Measurements from ENCODE around the gene SUN5.

SUN5 gene

DNA sequence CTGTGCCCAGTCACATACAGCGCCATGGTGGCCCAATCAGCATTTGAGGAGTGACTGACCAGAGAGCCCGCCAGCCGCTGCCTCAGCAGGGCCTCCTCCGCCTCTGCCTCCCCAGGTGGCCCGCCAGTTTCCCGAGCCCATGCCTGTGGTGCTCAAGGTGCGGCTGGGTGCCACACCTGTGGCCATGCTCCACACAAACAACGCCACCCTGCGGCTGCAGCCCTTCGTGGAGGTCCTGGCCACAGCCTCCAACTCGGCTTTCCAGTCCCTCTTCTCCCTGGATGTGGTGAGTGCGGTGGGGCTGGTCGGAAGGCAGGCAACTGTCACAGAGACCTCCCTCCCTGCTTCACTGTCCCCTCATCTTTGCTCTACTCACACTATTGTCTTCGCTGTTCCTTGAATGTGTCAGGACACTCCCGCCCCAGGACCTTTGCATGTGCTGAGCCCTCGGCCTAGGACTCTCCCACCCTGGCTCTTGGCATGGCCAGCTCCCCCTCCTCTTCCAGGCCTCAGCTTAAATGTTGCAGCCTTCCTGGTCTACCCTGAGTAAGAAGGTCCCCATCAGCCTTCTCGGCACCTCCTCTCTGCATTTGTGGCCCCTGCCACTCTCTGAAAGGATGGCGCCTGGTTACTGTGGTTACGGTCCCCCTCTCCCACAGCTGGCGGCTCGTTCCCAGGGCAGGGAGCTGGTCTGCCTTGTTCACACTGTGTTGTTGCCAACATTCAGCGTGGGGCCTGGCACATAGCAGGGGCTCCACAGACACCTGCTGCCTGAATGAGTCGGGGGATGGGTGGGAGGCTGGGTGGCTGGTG, 15.4 kb upstream of the SUN5 start:
- no peak for DNase-seq (ENCODE audit: extremely low read depth, low read depth)
- no peak overlapping the region for H3K4me3 ChIP-seq (replicated peaks; ENCODE audit: low read depth, low read length)
- TF ChIP-seq, protein P1, sequence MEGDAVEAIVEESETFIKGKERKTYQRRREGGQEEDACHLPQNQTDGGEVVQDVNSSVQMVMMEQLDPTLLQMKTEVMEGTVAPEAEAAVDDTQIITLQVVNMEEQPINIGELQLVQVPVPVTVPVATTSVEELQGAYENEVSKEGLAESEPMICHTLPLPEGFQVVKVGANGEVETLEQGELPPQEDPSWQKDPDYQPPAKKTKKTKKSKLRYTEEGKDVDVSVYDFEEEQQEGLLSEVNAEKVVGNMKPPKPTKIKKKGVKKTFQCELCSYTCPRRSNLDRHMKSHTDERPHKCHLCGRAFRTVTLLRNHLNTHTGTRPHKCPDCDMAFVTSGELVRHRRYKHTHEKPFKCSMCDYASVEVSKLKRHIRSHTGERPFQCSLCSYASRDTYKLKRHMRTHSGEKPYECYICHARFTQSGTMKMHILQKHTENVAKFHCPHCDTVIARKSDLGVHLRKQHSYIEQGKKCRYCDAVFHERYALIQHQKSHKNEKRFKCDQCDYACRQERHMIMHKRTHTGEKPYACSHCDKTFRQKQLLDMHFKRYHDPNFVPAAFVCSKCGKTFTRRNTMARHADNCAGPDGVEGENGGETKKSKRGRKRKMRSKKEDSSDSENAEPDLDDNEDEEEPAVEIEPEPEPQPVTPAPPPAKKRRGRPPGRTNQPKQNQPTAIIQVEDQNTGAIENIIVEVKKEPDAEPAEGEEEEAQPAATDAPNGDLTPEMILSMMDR (IDR thresholded peaks at IDR 0.05; ENCODE audit: low read depth, low read length, missing control alignments) = no peak

DNA sequence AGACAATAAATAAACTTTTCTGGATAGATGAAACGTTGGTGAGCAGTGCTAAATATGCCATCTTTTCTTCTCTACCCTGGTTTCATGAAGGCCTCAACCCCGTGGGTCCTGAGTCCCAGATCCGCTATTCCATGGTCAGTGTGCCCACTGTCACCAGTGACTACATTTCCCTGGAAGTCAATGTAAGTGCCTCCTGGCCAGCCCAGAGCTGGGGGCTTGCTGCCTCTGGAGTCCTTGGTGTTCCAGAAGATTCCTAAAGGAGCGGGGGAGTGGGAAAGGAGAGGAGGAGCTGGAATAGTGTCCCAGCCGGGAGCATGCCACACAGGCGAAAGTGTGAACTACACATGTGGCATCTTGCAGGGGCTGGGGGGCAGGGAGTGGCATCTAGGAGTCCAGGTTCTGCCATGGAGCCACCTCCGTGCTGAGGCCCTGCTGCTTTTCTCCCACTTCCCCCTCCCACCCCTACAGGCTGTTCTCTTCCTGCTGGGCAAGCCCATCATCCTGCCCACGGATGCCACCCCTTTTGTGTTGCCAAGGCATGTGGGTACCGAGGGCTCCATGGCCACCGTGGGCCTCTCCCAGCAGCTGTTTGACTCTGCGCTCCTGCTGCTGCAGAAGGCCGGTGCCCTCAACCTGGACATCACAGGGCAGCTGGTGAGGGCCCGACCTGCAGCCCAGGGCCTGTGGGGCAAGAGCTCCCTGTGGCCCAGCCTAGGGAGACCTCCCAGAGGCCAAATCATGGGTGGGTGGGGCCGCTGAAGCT, 14.1 kb upstream of the SUN5 start:
- DNase-seq (ENCODE audit: extremely low read depth, low read depth) = no peak
- TF ChIP-seq, protein P1 (IDR thresholded peaks at IDR 0.05; ENCODE audit: low read depth, low read length, missing control alignments) = no peak
- no peak overlapping the region for H3K4me3 ChIP-seq (replicated peaks; ENCODE audit: low read depth, low read length)

DNA sequence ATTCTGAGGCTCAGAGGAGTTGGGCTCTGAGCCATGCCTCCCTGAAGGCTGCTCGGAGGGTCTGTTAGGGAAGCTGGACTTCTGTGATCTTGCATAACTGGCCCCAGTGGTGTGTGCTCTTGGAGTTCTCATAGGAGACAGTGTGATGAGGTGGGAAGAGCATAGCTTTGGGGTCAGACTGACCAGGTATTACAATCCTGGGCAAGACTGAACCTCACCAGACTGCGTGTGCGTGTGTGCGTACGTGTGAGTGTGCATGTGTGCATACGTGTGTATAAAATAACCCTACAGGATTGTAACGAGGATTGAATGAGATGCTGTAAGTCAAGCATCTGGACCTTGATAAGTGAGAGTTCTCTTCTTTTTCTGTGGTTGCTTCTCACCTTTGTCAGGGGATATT, 13.3 kb upstream of the SUN5 start:
- H3K4me3 ChIP-seq (replicated peaks; ENCODE audit: low read depth, low read length) = no peak overlapping the region
- TF ChIP-seq, protein P1 (IDR thresholded peaks at IDR 0.05; ENCODE audit: low read depth, low read length, missing control alignments) = no peak
- no peak for DNase-seq (ENCODE audit: extremely low read depth, low read depth)

DNA sequence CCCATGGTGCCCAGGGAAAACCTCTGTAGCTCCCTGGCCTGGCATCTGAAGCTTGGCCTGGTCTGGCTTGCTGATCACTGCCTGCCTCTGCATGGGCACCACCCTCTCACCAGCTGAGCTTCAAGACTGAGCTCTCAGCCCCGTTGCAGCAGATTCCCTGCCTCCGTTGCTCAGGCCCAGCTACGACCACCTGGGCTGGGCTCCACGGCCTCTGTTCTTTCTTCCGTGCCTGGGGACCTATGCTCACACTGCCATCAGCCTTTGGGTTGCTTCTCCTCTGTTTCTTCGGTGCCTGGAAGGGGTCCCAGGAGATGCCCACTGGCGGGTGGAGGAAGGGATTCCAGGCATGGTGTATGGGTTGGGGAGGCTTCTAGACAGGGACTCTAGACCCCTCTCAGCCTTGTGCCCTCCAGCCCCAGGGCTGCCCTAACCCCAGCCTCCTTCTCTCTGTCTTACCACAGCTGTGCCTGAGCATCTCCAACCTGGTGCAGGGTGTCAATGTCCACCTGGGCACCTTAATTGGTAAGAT, 12.4 kb upstream of the SUN5 start:
- no peak overlapping the region for H3K4me3 ChIP-seq (replicated peaks; ENCODE audit: low read depth, low read length)
- no peak for DNase-seq (ENCODE audit: extremely low read depth, low read depth)
- TF ChIP-seq, protein P1 (IDR thresholded peaks at IDR 0.05; ENCODE audit: low read depth, low read length, missing control alignments) = no peak

DNA sequence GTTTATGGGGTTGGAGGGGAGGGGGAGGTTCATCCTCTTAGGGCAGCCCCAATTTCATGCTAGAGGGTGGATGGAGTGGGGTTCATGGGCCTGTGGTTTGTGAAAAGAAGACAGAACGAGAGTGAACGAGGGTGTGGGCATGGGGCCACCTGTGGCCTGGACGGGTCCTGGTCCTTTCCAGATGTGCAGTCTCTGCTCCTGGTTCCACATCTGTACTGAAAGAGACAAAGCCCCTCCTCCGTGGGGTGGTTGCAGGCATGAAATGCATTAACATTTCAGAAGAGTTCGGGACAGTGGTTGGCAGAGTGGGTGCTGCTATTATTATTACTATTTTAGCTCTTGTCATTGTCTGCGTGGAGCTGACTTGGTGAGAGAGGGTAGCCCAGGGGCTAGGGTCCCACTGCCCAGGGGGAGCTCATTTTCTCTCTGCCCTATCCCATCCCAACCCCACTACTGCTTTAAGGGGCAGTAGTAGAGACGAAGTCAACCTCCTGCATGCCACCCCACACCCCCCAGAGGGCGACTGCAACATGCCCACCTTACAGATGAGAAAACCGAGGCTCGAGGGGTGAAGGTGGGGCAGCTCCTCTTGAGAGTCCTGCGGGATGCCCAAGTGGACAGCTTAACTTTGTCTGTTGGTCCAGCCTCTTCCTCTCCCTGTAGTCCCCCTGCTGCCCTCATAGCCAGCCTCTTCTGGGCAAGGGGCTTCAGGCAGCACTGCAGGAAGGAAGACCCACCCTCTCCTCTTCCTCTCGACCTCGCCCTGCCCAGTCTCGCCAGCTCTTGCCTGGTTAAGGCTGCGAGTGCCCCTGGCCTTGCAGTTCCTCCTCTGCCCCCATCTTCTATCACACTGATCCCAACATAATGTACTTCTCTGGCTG, 11.7 kb upstream of the SUN5 start:
- TF ChIP-seq, protein P1 (IDR thresholded peaks at IDR 0.05; ENCODE audit: low read depth, low read length, missing control alignments) = no peak
- DNase-seq (ENCODE audit: extremely low read depth, low read depth) = no peak
- H3K4me3 ChIP-seq (replicated peaks; ENCODE audit: low read depth, low read length) = no peak overlapping the region

DNA sequence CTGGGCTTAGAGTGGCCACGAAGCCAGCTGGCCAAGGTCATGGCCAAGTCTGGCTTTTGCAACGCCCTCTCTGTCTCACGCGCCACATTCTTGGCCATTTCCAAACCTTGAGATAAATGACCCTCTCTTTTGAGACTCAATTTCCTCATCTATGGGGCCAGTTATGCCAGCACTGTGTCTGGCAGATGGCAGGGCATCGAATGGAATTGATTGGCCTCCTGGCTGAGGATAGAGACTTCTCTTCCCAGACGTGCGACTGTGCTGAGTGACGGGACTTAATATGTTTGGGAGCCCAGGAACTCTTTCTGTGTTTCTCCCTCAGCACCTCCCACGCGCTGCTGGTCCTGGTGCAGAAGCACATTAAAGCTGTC, 10.9 kb upstream of the SUN5 start:
- H3K4me3 ChIP-seq (replicated peaks; ENCODE audit: low read depth, low read length) = no peak overlapping the region
- DNase-seq (ENCODE audit: extremely low read depth, low read depth) = no peak
- TF ChIP-seq, protein P1 (IDR thresholded peaks at IDR 0.05; ENCODE audit: low read depth, low read length, missing control alignments) = no peak
